ENCODE measurements around the gene USP17L5. TPM values are rescaled to one million over a fixed set of nuclear protein-coding genes. Genes with fewer than 3 reads are reported as not detected.
"Not testable (repeated sequence)": the region's sequence is repeated elsewhere in the genome, so short reads cannot be mapped to it uniquely, and the experiment has no call there.

Gene USP17L5
- total RNA-seq, 1 experiment from 2014 or later, result not detected

DNA sequence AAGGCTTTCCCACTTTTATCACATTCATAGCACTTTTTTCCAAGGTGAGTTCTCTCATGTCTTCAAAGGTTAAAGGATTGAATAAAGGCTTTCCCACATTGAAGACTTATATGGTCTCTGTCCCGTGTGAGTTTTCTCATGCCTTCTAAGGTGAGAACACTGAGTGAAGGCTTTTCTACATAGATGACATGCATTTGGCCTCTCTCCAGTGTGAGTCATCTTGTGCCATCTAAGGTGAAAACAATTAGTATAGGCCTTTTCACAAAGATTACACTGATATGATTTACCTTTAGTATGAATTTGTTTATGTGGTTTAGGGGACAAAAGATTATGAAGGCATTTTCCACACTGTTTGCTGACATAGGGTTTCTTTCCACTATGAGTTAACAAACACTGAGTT, 44.9 kb downstream of the USP17L5 start:
- TF ChIP-seq, protein P1, sequence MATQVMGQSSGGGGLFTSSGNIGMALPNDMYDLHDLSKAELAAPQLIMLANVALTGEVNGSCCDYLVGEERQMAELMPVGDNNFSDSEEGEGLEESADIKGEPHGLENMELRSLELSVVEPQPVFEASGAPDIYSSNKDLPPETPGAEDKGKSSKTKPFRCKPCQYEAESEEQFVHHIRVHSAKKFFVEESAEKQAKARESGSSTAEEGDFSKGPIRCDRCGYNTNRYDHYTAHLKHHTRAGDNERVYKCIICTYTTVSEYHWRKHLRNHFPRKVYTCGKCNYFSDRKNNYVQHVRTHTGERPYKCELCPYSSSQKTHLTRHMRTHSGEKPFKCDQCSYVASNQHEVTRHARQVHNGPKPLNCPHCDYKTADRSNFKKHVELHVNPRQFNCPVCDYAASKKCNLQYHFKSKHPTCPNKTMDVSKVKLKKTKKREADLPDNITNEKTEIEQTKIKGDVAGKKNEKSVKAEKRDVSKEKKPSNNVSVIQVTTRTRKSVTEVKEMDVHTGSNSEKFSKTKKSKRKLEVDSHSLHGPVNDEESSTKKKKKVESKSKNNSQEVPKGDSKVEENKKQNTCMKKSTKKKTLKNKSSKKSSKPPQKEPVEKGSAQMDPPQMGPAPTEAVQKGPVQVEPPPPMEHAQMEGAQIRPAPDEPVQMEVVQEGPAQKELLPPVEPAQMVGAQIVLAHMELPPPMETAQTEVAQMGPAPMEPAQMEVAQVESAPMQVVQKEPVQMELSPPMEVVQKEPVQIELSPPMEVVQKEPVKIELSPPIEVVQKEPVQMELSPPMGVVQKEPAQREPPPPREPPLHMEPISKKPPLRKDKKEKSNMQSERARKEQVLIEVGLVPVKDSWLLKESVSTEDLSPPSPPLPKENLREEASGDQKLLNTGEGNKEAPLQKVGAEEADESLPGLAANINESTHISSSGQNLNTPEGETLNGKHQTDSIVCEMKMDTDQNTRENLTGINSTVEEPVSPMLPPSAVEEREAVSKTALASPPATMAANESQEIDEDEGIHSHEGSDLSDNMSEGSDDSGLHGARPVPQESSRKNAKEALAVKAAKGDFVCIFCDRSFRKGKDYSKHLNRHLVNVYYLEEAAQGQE (IDR thresholded peaks at IDR 0.05; ENCODE audit: insufficient read depth in 1 of 2, low read depth in 2 of 2, low read length in 1 of 2), result no peak
- TF ChIP-seq POLR2AphosphoS5 (IDR thresholded peaks at IDR 0.05; ENCODE audit: low read depth, low read length), result no peak
- no peak for TF ChIP-seq SIN3A (IDR thresholded peaks at IDR 0.05; ENCODE audit: borderline replicate concordance, insufficient read depth, low read depth, low read length)
- TF ChIP-seq TCF7L2 (IDR thresholded peaks at IDR 0.05; ENCODE audit: low read depth, low read length), result no peak
- TF ChIP-seq CTCF (IDR thresholded peaks at IDR 0.05), result no peak
- DNase-seq (ENCODE audit: low read depth, low spot score) (no peak), ATAC-seq (no peak)
- ChIA-PET CTCF (no interaction called here), POLR2A (no interaction called here)
- no TSS peak for BruUV-seq (replicated peaks)
- Histone ChIP-seq H3K4me1 (ENCODE audit: control insufficient read depth, insufficient read depth, low read length) (no peaks in the 10 kb centered on the region), H3K9me3 (ENCODE audit: control insufficient read depth, insufficient read depth, low read depth, low read length) (no peaks in the 10 kb centered on the region), H3K36me3 (ENCODE audit: control insufficient read depth, insufficient read depth, low read length) (no peaks in the 10 kb centered on the region), H3K4me3 (ENCODE audit: low read depth in 2 of 2, low read length in 2 of 2) (no peak overlapping the region), H3K27ac (ENCODE audit: low read length) (no peak overlapping the region), H3K27me3 (ENCODE audit: control insufficient read depth, insufficient read depth, low read length) (no peaks in the 10 kb centered on the region)
- in situ Hi-C loops (cut with HindIII; ENCODE audit: low pct_unique_long_range_greater_than_20kb, low sequenced_read_pairs), result no loop called here
- intact Hi-C loops (cut with micrococcal nuclease; ENCODE audit: unreplicated experiment), result no loop called here

GRCh38 chr4:9389001-9389400, 49.8 kb downstream of the USP17L5 start:
- CTCF ChIA-PET; H3K27ac ChIP-seq (ENCODE audit: low read length); H3K36me3 ChIP-seq (ENCODE audit: control insufficient read depth, insufficient read depth, low read length); DNase-seq (ENCODE audit: low read depth, low spot score); H3K4me3 ChIP-seq (ENCODE audit: low read depth in 2 of 2, low read length in 2 of 2); H3K27me3 ChIP-seq (ENCODE audit: control insufficient read depth, insufficient read depth, low read length); in situ Hi-C loops (cut with HindIII; ENCODE audit: low pct_unique_long_range_greater_than_20kb, low sequenced_read_pairs); ATAC-seq; POLR2A ChIA-PET; H3K9me3 ChIP-seq (ENCODE audit: control insufficient read depth, insufficient read depth, low read depth, low read length); intact Hi-C loops (cut with micrococcal nuclease; ENCODE audit: unreplicated experiment); BruUV-seq (replicated peaks); H3K4me1 ChIP-seq (ENCODE audit: control insufficient read depth, insufficient read depth, low read length): not testable (repeated sequence)

Other genes starting within 250 kb of the USP17L5 start
- not detected for gene FAM90A26, start 169.0 kb upstream of the USP17L5 start, total RNA-seq (2021; ENCODE audit: unreplicated experiment)
- not detected for gene USP17L10, start 128.7 kb upstream of the USP17L5 start, total RNA-seq (2021; ENCODE audit: unreplicated experiment)
- gene USP17L11, start 124.0 kb upstream of the USP17L5 start, total RNA-seq (2021; ENCODE audit: unreplicated experiment), result not detected
- gene USP17L12, start 119.3 kb upstream of the USP17L5 start, total RNA-seq (2021; ENCODE audit: unreplicated experiment), result not detected
- gene USP17L13, start 114.5 kb upstream of the USP17L5 start, total RNA-seq (2021; ENCODE audit: unreplicated experiment), result not detected
- not detected for gene USP17L15, start 105.0 kb upstream of the USP17L5 start, total RNA-seq (2021; ENCODE audit: unreplicated experiment)
- not detected for gene USP17L17, start 95.5 kb upstream of the USP17L5 start, total RNA-seq (2021; ENCODE audit: unreplicated experiment)
- not detected for gene USP17L18, start 90.8 kb upstream of the USP17L5 start, total RNA-seq (2021; ENCODE audit: unreplicated experiment)
- not detected for gene USP17L19, start 86.0 kb upstream of the USP17L5 start, total RNA-seq (2021; ENCODE audit: unreplicated experiment)
- gene USP17L20, start 81.3 kb upstream of the USP17L5 start, total RNA-seq (2021; ENCODE audit: unreplicated experiment), result not detected
- not detected for gene USP17L21, start 76.5 kb upstream of the USP17L5 start, total RNA-seq (2021; ENCODE audit: unreplicated experiment)
- not detected for gene USP17L22, start 71.8 kb upstream of the USP17L5 start, total RNA-seq (2021; ENCODE audit: unreplicated experiment)
- not detected for gene USP17L24, start 14.2 kb upstream of the USP17L5 start, total RNA-seq (2021; ENCODE audit: unreplicated experiment)
- gene USP17L25, start 9.5 kb upstream of the USP17L5 start, total RNA-seq (2021; ENCODE audit: unreplicated experiment), result not detected
- gene USP17L26, start 4.7 kb upstream of the USP17L5 start, total RNA-seq (2021; ENCODE audit: unreplicated experiment), result not detected
- not detected for gene USP17L27, start 4.7 kb downstream of the USP17L5 start, total RNA-seq (2021; ENCODE audit: unreplicated experiment)
- not detected for gene USP17L28, start 9.5 kb downstream of the USP17L5 start, total RNA-seq (2021; ENCODE audit: unreplicated experiment)
- not detected for gene USP17L29, start 14.2 kb downstream of the USP17L5 start, total RNA-seq (2021; ENCODE audit: unreplicated experiment)
- not detected for gene USP17L30, start 23.7 kb downstream of the USP17L5 start, total RNA-seq (2021; ENCODE audit: unreplicated experiment)
- gene DEFB131A, start 105.0 kb downstream of the USP17L5 start, total RNA-seq (2021; ENCODE audit: unreplicated experiment), result not detected

Measured in Panc1 (cell line).